Activated naive CD4-positive, alpha-beta T cell treated with anti-CD3 and anti-CD28 coated beads, Interleukin-2, amount 50 U/mL, for 16 hours (primary cell): ENCODE measurements around the gene FITM1.

Experiments
- DNase-seq: peaks from one replicate; pipeline ENCODE4 v3.0.0-alpha.2; 2020

The FITM1 gene

GRCh38 chr14:24121210-24121609, 9.2 kb upstream of the FITM1 start:
- no peak for DNase-seq

DNA sequence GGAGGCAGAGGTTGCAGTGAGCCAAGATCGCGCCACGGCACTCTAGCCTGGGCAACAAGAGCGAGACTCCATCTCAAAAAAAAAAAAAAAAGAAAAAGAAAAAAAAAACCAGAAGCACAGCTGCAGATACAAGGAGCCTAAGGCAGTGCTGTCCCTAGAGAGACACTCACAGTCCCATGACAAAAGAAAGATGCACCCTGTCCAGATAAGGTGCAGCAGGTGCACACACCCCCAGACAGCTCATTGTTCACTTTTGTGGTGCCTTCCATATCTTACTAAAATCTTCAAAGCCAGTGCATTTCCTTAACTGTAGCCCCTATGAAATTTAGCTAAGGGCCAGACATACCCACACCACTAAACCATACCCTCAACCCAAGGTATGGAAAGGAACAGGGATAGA, 8.0 kb upstream of the FITM1 start:
- DNase-seq: no peak

DNA sequence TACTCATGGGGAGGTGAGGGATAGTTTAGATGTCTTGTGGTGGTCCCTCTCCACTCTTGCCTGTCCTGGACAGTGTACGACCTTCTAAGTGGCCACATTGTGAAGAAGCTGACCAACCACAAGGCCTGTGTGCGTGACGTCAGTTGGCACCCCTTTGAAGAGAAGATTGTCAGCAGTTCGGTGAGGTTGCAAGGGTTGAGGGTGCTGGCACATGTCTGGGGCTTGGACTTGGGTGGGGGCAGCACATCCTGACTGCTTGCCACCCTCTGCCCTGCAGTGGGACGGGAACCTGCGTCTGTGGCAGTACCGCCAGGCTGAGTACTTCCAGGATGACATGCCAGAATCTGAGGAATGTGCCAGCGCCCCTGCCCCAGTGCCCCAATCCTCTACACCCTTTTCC, 7.6 kb upstream of the FITM1 start:
- no peak for DNase-seq

DNA sequence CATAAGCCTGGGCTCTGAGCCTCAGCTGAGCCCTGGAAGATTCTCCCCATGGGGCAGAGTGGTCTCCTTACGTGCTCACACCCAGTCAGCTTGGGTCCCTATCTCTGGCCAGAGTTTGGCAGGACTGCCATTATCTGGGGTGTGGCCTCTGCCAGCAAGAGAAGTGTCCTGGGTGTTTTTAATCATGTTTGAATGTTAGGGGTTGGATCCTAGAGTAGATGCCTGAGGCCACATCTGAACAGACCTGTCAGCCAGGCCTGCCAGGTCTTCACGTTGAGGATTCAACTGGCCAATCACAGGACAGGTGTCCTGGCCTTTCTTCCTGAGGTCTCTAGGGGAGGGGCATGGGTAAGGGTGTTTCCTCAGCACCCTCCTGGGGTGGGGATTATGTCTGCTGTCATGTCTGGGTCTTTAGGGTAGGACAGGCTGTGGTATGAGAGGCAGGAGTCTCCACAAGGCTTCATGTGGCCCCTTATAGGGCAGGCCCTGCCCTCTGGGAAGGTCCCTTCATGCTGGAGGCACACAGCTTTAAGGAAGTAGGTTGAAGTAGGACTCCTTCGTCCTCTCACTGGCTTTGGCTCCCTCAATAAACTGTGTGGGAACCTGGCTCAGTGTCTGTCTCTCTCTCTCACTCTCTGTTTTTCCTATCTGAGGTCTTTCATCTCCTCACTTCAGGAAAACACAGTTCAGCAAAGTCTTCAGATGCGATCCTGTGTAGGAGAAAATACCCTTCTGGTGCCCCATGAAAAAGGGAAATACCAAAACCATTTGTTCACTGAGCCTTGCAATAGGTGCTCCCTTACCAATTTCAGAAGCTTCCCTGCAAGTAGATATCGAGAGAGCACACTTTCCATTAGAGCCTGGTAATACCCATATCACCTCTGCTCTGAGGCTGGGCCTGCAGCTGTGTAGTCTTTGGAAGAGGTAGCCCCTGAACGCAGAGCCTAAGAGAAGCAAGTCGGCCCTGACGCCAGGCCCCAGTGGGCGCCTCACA, 6.7 kb upstream of the FITM1 start:
- DNase-seq: no peak

GRCh38 chr14:24126939-24127338, 3.5 kb upstream of the FITM1 start:
- no peak for DNase-seq

- no peak for DNase-seq
Observed at GRCh38 chr14:24127673-24128072, 2.8 kb upstream of the FITM1 start.

DNA sequence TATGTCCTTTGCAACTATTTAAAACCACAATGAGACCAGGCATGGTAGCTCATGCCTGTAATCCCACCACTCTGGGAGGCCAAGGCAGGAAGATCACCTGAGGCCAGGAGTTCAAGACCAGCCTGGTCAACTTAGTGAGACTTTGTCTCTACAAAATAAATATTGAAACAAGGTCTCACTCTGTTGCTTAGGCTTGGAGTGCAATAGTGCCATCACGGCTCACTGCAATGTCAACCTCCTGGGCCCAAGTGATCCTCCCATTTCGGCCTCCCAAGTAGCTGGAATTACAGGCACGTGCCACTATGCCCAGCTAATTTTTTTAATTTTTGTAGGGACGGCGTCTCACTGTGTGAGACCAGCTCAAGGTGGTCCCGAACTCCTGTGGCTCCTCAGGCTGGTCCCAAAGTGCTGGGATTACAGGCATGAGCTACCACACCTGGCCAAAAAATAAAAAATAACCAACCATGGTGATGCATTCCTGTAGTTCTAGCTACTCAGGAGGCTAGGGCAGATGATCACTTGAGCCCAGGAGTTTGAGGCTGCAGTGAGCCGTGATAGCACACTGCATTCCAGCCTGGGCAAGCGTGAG, 955 bp upstream of the FITM1 start:
- DNase-seq: no peak

- no peak for DNase-seq
Observed at GRCh38 chr14:24130717-24131548, 474 bp downstream of the FITM1 start.

GRCh38 chr14:24131549-24131966, 1.1 kb downstream of the FITM1 start:
- DNase-seq: no peak

- peak; percentile 36 for DNase-seq
Observed at GRCh38 chr14:24132061-24132685, 1.7 kb downstream of the FITM1 start.

- DNase-seq: no peak
Observed at GRCh38 chr14:24132976-24133375, 2.5 kb downstream of the FITM1 start.

GRCh38 chr14:24133735-24134134, 3.3 kb downstream of the FITM1 start:
- no peak for DNase-seq

GRCh38 chr14:24135584-24135833, 5.0 kb downstream of the FITM1 start:
- DNase-seq: no peak

GRCh38 chr14:24135834-24136683, 5.6 kb downstream of the FITM1 start, which contains the start of gene PSME1:
PSME1 (plus strand) TSS chr14:24136194; CDS start chr14:24136263, 69 bp downstream.
- DNase-seq: peak; percentile 92

- no peak for DNase-seq
Observed at GRCh38 chr14:24136684-24137528, 6.4 kb downstream of the FITM1 start.

DNA sequence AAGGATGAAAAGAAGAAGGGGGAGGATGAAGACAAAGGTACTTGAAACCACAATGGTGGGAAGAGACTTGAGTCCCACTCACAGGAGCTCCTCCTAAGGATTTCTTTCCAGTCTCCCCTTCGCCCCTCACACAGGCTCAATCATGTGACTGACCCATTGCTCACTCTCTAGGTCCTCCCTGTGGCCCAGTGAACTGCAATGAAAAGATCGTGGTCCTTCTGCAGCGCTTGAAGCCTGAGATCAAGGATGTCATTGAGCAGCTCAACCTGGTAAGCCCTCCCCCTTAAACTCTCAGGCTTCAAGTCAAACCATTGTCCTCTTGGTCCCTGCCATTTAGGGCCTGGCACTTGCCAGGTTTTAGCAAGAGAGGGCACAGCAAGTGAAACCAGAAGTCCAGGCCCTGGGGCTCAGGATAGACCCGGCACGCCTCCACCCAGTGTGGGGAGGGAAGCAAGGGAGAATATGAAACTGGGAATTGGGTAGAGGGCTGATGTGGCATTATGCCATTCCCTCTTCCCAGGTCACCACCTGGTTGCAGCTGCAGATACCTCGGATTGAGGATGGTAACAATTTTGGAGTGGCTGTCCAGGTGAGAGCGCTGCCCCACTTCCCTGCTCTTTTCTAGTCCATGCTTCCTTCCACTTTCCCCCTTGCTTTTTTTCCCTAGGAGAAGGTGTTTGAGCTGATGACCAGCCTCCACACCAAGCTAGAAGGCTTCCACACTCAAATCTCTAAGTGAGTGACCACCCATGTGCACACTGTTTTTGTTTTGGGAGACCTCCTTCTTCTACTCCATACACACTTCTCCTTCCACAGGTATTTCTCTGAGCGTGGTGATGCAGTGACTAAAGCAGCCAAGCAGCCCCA, 7.3 kb downstream of the FITM1 start:
- DNase-seq: no peak

GRCh38 chr14:24138396-24139271, 8.2 kb downstream of the FITM1 start:
- no peak for DNase-seq

DNA sequence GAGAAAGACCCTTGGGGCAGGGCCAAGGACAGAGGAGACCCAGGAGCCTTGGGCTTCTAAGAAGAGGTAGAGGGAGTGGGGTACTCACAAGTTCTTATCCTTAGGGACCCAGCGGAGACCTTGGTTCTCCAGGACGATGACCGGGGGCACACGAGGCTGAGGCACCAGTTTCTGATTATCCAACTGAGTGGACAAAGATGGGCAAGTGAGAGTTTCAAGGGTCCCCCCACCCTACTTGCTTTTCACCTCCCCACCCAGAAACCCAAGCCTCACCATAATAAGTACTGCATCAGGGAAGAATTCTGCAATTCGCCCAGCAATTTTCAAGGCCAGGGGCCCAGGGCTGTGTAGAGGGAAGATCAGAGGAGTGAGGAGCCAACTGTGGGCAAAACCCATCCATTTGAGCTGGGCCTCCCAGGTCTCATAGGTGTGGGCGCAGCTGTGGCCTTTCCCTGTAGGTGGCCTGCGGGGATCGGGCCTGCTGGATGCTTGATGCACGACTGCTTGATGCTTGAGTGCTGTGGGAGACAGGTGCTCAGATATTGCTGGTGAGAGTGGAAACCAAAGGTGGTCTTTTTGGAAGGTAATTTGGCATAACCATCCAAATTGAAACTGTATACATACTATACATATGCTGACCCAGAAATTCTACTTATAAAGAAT, 8.9 kb downstream of the FITM1 start:
- DNase-seq: no peak
